Sigmoid colon (tissue), 4 donors: ENCODE data around the gene NTRK3.

Source experiments
- CTCF ChIP-seq, 4 experiments: fragments of 450-650 bp in 3 of 4; fragments of 200-600 bp in 1 of 4; IDR thresholded peaks; one replicate each; pipeline ENCODE4 v1.5.1; 2016 to 2019; ENCODE audit warnings: antibody characterized with exemption in 4 of 4, mild to moderate bottlenecking in 3 of 4, moderate library complexity in 2 of 4
- POLR2A ChIP-seq, 2 donors: fragments of 450-650 bp; IDR thresholded peaks; one replicate each; pipeline ENCODE4 v1.6.1; 2016; ENCODE audit warnings: antibody characterized with exemption in 2 of 2, mild to moderate bottlenecking in 2 of 2, moderate library complexity in 2 of 2
- POLR2AphosphoS5 ChIP-seq, 4 donors: sonication (generic); formaldehyde crosslinking; IDR thresholded peaks; one replicate each; pipeline ENCODE4 v1.6.1; 2017; ENCODE audit warnings: antibody characterized with exemption in 4 of 4

- TF ChIP-seq CTCF (IDR thresholded peaks at IDR 0.05) = no peak
- TF ChIP-seq POLR2AphosphoS5 (IDR thresholded peaks at IDR 0.05) = no peak
- no peak for TF ChIP-seq POLR2A (IDR thresholded peaks at IDR 0.05)
These were observed 437.8 kb downstream of the NTRK3 start for GRCh38 chr15:87818756-87819155.
